ENCODE measurements around the gene CHAT. TPM values are rescaled to one million over a fixed set of nuclear protein-coding genes. Genes with fewer than 3 reads are reported as not detected.

The CHAT gene
- total RNA-seq, 1 experiment from 2014 or later = not detected

- no peak for DNase-seq (ENCODE audit: unreplicated experiment)
- POLR2A ChIA-PET = no interaction called here
- Mint-ChIP-seq H3K4me1 (ENCODE audit: insufficient read depth, unreplicated experiment) (no peaks in the 10 kb centered on the region), H3K4me3 (ENCODE audit: unreplicated experiment) (no peak overlapping the region), H3K36me3 (ENCODE audit: insufficient read depth, unreplicated experiment) (no peaks in the 10 kb centered on the region), H3K9me3 (ENCODE audit: unreplicated experiment) (no peaks in the 10 kb centered on the region), H3K27me3 (ENCODE audit: insufficient read depth, unreplicated experiment) (peaks cover 17% of the 10 kb centered on the region), H3K27ac (ENCODE audit: low read depth, unreplicated experiment) (no peak overlapping the region)
- intact Hi-C loops (cut with micrococcal nuclease) = no loop called here
- CTCF ChIA-PET = interaction anchor here (1.1 kb wide), 1 partner anchor 53 kb away, joined by 3 read pairs; no protein-coding TSS in a partner anchor
- TF ChIP-seq CTCF (IDR thresholded peaks at IDR 0.05; ENCODE audit: unreplicated experiment) = no peak
- BruUV-seq (replicated peaks) = no TSS peak
Observed at GRCh38 chr10:49647985-49648795, 34.4 kb downstream of the CHAT start.

GRCh38 chr10:49649294-49649693 is 35.5 kb downstream of the CHAT start:
- TF ChIP-seq CTCF (IDR thresholded peaks at IDR 0.05; ENCODE audit: unreplicated experiment) = no peak
- POLR2A ChIA-PET = no interaction called here
- CTCF ChIA-PET = interaction anchor here (1.1 kb wide), 1 partner anchor 54 kb away, joined by 3 read pairs; no protein-coding TSS in a partner anchor
- Mint-ChIP-seq H3K27me3 (ENCODE audit: insufficient read depth, unreplicated experiment) (peaks cover 13% of the 10 kb centered on the region), H3K4me1 (ENCODE audit: insufficient read depth, unreplicated experiment) (no peaks in the 10 kb centered on the region), H3K4me3 (ENCODE audit: unreplicated experiment) (no peak overlapping the region), H3K9me3 (ENCODE audit: unreplicated experiment) (no peaks in the 10 kb centered on the region), H3K27ac (ENCODE audit: low read depth, unreplicated experiment) (no peak overlapping the region), H3K36me3 (ENCODE audit: insufficient read depth, unreplicated experiment) (no peaks in the 10 kb centered on the region)
- intact Hi-C loops (cut with micrococcal nuclease) = no loop called here
- no TSS peak for BruUV-seq (replicated peaks)
- DNase-seq (ENCODE audit: unreplicated experiment) = no peak

- Mint-ChIP-seq H3K36me3 (ENCODE audit: insufficient read depth, unreplicated experiment) (no peaks in the 10 kb centered on the region), H3K4me1 (ENCODE audit: insufficient read depth, unreplicated experiment) (no peaks in the 10 kb centered on the region), H3K27ac (ENCODE audit: low read depth, unreplicated experiment) (no peak overlapping the region), H3K27me3 (ENCODE audit: insufficient read depth, unreplicated experiment) (peaks cover 5% of the 10 kb centered on the region), H3K4me3 (ENCODE audit: unreplicated experiment) (no peak overlapping the region), H3K9me3 (ENCODE audit: unreplicated experiment) (no peaks in the 10 kb centered on the region)
- BruUV-seq (replicated peaks) = no TSS peak
- TF ChIP-seq CTCF (IDR thresholded peaks at IDR 0.05; ENCODE audit: unreplicated experiment) = no peak
- POLR2A ChIA-PET = no interaction called here
- intact Hi-C loops (cut with micrococcal nuclease) = no loop called here
- CTCF ChIA-PET = interaction anchor here (0.6 kb wide), 1 partner anchor 16 kb away, joined by 3 read pairs; no protein-coding TSS in a partner anchor
- no peak for DNase-seq (ENCODE audit: unreplicated experiment)
Observed at GRCh38 chr10:49649936-49650723, 36.3 kb downstream of the CHAT start.

GRCh38 chr10:49650724-49651034 is 36.8 kb downstream of the CHAT start:
- Mint-ChIP-seq H3K36me3 (ENCODE audit: insufficient read depth, unreplicated experiment) (no peaks in the 10 kb centered on the region), H3K4me1 (ENCODE audit: insufficient read depth, unreplicated experiment) (no peaks in the 10 kb centered on the region), H3K9me3 (ENCODE audit: unreplicated experiment) (no peaks in the 10 kb centered on the region), H3K4me3 (ENCODE audit: unreplicated experiment) (no peak overlapping the region), H3K27me3 (ENCODE audit: insufficient read depth, unreplicated experiment) (no peaks in the 10 kb centered on the region), H3K27ac (ENCODE audit: low read depth, unreplicated experiment) (no peak overlapping the region)
- no peak for TF ChIP-seq CTCF (IDR thresholded peaks at IDR 0.05; ENCODE audit: unreplicated experiment)
- POLR2A ChIA-PET = no interaction called here
- CTCF ChIA-PET = interaction anchor here (0.6 kb wide), 2 partner anchors 17 to 18 kb away, joined by 3 to 5 read pairs; no protein-coding TSS in a partner anchor
- no peak for DNase-seq (ENCODE audit: unreplicated experiment)
- intact Hi-C loops (cut with micrococcal nuclease) = no loop called here
- no TSS peak for BruUV-seq (replicated peaks)

Data from MCF 10A (cell line).